MM.1S (cell line): ENCODE data around the gene KSR1.
"Not testable (repeated sequence)": the region's sequence is repeated elsewhere in the genome, so short reads cannot be mapped to it uniquely, and the experiment has no call there.

Source experiments
- EZH2phosphoT487 ChIP-seq: fragments of 300-600 bp; sonication (generic); IDR thresholded peaks from 2 replicates; pipeline ENCODE4 v1.6.1; 2018; ENCODE audit warnings: antibody characterized with exemption, low read length
- TF ChIP-seq, protein P1 (sequence below): fragments of 300-600 bp; sonication (generic); IDR thresholded peaks from 2 replicates; pipeline ENCODE4 v1.5.1; 2016; ENCODE audit warnings: antibody characterized with exemption, low read length, mixed read lengths

DNA sequence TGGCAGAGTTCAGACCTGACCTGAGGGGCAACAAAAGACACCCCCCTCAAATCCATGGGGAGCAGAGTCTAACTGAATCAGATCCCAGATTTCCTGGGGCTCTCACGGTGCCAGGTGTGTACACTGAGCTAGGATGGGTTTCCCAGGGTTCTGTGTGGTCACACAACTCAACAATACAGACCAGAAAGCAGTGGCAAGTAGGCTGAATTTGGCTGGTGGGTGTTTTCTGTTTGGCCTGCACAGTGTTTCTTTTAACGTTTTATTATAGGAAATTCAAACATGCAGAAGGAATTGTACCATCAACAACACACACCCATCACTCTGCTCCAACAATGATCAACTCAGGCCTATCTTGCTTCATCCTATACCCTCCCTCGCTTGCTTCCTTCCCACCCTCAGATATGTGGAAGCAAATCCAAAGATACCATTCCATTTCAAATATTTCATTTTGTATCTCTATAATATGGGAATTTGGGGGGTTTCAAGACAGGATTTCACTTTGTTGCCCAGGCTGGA, 179.8 kb downstream of the KSR1 start:
- TF ChIP-seq, protein P1, sequence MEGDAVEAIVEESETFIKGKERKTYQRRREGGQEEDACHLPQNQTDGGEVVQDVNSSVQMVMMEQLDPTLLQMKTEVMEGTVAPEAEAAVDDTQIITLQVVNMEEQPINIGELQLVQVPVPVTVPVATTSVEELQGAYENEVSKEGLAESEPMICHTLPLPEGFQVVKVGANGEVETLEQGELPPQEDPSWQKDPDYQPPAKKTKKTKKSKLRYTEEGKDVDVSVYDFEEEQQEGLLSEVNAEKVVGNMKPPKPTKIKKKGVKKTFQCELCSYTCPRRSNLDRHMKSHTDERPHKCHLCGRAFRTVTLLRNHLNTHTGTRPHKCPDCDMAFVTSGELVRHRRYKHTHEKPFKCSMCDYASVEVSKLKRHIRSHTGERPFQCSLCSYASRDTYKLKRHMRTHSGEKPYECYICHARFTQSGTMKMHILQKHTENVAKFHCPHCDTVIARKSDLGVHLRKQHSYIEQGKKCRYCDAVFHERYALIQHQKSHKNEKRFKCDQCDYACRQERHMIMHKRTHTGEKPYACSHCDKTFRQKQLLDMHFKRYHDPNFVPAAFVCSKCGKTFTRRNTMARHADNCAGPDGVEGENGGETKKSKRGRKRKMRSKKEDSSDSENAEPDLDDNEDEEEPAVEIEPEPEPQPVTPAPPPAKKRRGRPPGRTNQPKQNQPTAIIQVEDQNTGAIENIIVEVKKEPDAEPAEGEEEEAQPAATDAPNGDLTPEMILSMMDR, result not testable (repeated sequence)
- not testable (repeated sequence) for TF ChIP-seq EZH2phosphoT487
